GM18526 (cell line): Measurements from ENCODE around the gene MYO7B.

ENCODE experiments used
- POLR2A ChIP-seq: IDR thresholded peaks from 3 replicates; pipeline ENCODE4 v1.6.1; 2011; ENCODE audit not compliant: insufficient read length; ENCODE audit errors: extremely low read depth

Gene MYO7B

DNA sequence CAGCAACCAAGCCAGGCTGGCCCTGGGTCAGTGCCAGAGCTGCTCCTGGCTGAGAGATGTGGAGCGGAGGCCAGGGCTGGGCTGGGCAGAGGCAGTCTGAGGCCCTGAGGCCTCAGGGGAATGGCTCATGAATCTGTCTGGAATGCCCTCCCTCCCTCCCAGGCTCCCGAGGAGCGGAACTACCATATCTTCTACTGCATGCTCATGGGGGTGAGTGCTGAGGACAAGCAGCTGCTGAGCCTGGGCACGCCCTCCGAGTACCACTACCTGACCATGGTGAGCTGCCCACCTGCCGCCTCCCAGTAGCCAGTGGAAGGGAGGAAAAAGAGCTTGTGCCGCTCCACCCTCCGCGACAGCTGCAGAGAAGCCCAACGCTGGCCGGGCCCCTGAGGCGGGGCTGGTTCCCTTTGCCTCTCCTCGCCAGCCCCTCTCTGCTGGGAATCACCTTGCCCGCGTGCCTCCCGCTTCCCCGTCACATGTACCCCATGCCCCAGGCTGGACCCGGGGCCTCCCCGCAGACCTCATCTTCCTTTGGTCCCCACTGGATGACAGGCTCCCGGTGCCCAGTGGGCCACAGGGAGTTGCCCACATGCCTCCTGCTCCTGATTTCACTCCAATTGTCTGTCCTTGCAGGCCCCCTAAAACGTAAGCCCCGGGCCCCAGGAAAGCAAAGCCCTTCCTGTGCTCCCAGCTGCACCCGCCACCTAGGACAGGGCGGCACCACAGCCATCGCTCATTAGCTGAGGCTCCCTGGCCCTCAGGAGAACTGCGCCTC is 41.1 kb downstream of the MYO7B start:
- no peak for TF ChIP-seq POLR2A

- no peak for TF ChIP-seq POLR2A
Measured at GRCh38 chr2:127577208-127577475, 41.7 kb downstream of the MYO7B start.

- TF ChIP-seq POLR2A, result no peak
Measured at GRCh38 chr2:127577503-127577902, 42.0 kb downstream of the MYO7B start.

DNA sequence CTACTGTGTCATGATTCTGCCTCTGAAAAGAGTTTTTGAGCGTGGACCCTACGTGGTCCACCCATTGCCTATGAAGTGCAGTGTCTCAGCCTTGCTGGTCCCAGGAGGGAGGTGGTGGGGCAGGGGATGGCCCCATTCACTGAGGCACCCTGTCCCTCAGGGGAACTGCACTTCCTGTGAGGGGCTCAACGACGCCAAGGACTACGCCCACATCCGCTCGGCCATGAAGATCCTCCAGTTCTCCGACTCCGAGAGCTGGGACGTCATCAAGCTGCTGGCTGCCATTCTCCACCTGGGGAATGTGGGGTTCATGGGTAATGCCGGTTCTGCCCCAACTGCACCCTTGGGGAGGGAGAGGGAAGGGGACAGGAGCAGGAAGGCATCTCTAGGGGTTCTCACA is 42.5 kb downstream of the MYO7B start:
- TF ChIP-seq POLR2A, result no peak

DNA sequence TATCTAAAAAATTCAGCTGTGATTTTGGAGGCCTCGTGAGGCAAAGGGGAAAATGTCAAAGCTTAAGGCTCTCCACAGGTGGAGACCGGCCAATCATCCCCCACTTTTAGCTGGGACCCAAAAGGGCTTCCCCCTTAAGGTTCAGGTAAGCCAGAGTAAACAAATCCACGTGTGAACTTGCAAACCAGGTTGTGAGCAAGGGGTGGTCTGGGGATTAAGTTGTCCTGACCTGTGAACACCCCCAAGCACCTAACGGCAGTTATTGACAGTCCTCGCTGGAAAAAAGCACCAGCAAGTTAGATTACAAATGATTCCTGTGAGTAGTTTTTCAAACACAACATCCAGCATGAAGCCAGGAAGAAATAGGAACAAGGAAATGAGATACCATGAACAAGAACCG is 42.9 kb downstream of the MYO7B start:
- TF ChIP-seq POLR2A, result no peak

- TF ChIP-seq POLR2A, result no peak
Measured at GRCh38 chr2:127579231-127579630, 43.7 kb downstream of the MYO7B start.

GRCh38 chr2:127580167-127581049 is 44.9 kb downstream of the MYO7B start:
- TF ChIP-seq POLR2A, result no peak

DNA sequence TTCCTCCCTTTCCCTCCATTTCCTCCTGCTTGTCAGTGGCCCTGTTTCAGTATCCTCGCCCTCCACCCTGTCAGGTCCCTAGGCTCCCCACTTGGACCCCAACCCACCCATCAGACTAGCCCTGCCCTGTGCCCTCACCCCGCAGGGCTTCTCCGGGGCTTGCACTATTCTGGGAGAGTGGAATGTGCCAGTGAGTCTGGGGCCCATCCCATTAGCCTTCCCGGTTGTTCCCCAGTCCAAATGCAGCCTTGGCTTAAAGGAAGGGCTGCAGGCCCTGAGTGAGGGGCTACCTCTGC is 45.5 kb downstream of the MYO7B start:
- no peak for TF ChIP-seq POLR2A

DNA sequence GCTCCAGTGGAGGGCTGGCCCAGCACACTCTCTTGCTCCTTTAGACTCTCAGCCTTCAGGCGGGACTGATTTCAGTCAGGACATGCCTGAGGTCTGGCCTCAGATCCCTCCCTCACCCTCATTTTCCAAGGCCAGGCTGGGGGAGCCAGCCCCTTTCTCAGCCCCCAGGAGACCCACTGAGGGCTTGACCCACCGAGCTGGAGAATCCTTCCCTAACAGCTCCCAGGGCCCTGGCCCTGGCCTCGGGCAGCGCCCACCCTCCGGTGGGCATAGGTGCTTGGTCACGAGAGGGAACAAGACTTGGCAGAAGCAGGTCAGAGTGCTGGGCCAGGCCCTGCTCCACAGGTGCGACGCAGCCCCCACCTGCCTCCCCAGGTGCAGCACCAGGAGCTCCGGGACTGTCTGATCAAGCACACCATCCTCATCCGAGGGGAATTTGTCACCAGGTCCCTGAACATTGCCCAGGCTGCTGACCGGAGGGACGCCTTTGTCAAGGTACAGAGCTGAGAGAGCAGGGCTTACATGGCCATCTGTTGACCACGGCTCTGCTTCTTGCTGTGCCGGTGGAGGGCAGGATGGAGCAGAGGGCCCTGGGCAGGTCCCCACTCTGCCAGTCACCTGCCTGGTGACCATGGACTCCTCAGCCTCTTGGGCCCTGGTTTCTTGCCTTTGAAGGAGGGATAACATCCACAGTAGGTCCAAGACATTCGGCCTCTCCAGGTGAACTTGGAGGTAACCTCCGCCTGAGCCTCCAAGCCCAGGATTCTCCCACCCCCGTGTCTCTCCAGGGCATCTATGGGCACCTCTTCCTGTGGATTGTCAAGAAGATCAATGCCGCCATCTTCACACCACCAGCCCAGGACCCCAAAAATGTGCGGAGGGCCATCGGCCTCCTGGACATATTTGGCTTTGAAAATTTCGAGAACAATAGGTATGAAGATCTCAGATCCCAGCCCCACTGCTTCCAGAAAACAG is 46.3 kb downstream of the MYO7B start:
- TF ChIP-seq POLR2A, result no peak

DNA sequence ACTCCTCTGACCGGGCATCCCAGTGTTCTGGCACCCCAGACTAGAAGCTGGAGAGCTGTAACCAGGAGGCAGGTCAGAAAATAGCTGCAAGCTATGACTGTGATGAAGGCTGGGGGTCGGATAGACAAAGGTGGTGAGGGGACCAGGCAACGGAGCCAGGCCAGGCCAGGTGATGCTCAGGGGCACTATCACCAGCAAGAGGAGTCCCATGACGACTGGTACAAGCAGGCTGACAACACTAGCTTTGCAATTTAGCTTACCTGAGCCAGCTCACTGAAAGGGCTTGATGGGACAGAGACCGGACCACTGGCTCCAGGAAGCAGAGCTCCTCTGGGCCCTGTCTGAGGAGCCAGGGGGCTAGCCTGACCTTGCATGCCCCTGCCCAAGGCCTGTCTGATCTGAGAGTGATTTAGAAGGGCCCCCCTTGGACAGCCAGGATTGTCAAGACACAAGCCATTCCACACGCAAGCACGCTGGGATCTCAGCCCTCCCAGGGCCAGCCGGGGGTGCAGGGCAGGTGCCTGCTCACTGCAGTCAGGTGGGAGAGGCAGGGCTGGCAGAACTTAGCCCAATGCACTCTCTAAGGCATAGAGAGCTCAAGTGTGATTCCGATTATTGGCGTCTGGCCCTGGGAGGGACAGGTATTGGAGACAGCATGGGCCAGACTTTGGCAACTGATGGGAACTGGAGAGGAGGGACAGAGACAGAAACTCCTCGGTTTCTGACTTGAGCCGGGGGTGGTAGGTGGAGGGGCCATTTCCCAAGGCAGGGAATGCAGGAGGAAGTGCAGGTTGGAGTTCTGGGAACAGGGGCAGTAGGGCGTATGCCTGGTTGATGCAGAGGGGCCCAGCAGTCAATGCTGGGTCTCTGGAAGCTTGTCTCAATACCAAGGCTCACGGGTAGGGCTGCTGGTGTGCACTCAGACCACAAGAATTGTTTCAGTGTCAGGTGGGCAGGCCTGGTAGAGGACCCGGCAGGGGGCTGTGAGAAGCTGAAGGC is 47.7 kb downstream of the MYO7B start:
- TF ChIP-seq POLR2A, result no peak

GRCh38 chr2:127584047-127584446 is 48.6 kb downstream of the MYO7B start:
- no peak for TF ChIP-seq POLR2A

DNA sequence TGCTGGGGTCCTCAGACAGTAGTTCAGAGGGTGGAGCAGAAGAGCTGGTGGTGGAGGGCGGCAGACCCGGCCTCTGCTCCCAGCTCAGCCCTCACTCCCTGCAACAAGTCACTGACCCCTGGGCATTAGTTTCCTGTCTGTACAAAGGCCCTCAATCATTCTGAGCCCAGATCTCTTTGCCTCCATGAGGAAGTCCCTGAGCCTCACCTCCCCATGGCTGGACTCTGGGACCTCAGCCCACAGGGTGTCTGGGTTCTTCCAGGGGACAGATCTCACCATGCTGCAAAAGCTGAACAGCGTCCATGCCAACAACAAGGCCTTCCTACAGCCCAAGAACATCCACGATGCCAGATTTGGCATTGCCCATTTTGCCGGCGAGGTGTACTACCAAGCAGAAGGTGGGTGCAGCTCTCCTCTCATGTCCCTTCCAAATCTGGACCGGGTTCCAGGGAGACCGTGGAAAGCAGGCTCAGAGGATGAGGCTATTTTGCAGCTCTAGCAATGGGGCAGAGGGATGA is 49.1 kb downstream of the MYO7B start:
- no peak for TF ChIP-seq POLR2A

- no peak for TF ChIP-seq POLR2A
Measured at GRCh38 chr2:127585270-127585807, 49.9 kb downstream of the MYO7B start.

DNA sequence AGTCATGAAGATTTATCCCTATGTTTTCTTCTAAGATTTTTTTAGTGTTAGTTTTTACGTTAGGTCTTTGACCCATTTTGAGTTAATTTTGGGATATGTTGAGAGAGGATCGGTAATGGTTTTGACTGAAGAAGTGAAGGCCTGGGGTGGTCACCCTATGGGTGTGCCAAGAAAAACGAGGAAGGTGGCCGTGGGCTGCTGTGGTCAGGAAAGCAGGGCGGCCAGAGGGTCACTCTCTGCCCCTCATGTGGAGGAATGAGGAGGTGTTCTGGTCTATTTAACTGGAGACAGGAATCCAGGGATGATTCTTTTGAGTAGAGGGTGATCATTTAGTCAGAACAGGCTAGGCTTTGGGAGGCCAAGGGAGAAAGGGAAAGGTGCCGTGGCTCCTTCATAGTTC is 50.7 kb downstream of the MYO7B start:
- no peak for TF ChIP-seq POLR2A
